NOMO-1 treated with dmso at 0.1 percent for 144 hours (cell line): ENCODE results near the gene ACTG2.
"Not testable (repeated sequence)": the region's sequence is repeated elsewhere in the genome, so short reads cannot be mapped to it uniquely, and the experiment has no call there.

Source experiments
- DNase-seq: peaks from one replicate; lab custom pipeline; 2025; ENCODE audit not compliant: unreplicated experiment; lab: John Stamatoyannopoulos, UW

The ACTG2 gene

DNA sequence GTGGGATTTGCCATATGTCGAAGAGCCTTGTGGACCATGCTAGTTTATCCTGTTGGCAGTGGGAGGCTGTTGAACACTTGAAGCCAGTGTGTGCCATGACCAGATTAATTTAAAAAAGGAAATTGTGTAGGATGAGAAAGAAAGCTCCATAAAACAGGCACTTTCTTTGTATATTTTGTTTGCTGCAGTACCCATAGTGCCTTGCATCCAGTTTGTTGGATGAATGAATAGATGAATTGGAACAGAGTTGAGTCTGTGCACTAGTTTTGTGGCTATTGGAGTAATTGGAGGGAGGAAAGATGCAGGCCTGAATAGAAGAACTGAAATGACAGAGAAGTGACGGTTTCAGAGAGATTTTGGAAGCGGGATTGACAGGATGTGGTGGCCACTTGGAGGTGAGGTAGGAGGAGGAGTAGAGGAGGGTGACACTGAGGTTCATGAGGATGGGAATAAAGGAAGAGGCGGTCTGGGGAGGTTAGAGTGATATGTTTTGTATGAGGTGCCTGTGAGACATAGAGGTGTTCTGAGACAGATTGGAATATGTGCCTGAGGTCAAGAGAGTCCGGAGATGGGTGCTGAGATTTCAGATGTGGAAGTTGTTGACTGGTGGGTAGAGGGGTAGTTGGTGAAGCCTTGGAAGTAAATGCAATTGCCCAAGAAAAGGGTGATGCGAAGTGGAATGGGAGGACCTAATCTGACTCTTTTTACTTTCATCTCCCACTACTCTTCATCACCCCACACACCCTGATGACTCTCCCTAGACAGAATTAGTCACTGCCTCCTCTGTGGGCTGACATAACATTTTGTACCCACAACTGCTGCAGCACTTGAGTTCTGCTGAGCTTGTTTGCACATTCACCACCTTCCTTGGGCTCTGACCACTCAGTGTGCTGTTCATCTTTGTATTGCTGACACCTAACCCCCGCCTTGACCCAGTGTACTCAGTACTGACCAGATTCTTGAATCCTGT lies 39.0 kb downstream of the ACTG2 start:
- DNase-seq, result no peak

DNA sequence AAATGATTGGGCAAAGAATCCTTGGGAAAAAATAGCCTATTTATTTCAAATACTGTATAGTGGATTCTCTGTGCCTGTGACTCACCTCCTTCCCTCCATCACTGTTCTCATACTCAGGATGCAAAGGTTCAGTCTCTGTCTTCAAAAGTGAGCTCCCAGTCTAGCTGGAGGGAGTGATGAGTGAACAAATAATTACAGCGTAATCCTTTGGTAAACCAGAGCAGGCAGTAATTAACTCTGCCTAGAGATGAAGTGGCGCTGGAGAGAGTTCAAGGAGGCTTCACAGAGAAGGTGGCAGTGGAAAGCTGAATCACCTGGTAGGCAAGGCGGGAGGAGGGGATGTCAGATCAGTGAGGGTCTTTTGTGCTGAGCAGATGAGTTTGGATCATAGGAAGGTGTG lies 40.4 kb downstream of the ACTG2 start:
- no peak for DNase-seq

DNA sequence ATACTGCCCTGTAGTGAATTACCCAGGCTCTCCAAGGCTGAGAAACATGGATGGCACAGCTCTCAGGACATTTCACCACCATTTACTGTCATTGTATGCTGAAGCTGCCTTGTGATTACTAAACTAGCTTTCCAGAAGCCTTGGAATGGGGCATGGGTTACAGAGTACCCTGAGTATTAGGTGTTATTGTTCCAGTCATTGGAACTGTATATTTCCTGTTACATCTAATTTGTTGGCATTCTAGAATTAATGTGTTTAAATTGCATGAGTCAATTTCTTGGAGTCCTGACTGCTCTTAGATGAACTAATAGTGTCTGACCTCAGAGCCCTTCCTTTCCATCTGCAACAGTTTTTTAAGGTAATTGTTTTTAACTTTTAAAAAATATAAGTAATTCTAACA lies 42.8 kb downstream of the ACTG2 start:
- no peak for DNase-seq

DNA sequence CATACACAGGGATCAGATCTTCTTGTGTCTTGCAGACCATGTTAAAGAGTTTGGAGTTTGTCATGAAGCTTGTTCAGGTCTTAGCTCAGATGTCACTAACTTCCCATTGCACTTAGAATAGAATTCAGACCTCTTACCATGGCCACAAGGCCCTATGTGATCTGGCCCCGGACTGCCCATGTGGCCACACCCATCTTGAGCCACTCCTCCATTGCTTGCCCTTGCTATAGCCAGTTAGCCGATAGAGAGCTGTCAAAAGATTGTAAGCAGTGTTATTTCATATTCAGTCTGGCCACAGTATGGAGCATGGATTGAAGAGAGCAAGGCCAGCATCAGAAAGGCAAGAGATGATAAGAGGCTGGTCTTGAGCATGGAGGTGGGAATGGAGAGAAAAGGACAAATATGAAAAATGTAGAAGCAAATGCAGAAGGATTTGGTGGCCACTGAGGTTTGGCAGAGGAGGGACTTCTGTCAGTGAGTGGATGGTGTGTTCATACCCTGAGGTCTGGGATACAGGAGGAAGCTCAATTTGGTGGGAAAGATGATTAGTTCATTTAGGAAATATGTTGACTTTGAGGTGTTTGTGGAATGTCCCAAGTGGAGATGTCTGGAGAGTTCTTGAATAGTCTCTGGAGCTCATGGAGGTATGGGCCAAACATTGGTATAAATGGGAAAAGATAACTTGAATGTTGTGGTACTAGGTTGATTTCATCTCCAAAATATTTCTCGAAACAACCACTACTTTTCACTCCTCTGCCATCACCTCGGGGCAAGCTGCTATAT lies 44.5 kb downstream of the ACTG2 start:
- DNase-seq, result no peak

DNA sequence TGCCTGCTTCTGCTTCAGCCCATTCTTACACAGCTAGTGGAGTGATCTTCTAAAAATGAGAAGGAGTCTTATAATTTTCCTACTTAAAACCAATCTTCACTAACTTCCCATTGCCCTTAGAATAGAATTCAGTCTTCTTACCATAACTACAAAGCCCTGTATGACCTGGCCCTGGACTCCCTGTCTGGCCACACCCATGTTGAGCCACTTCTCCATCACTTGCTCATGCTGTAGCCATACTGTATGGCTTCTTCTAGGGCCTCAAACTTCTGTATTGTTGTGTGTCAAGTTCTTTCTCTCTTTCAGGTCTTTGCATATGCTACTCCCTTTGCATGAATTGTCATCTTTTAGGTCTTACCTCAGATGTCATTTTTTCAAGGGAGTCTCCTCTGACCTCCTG lies 45.1 kb downstream of the ACTG2 start:
- DNase-seq, result no peak

DNA sequence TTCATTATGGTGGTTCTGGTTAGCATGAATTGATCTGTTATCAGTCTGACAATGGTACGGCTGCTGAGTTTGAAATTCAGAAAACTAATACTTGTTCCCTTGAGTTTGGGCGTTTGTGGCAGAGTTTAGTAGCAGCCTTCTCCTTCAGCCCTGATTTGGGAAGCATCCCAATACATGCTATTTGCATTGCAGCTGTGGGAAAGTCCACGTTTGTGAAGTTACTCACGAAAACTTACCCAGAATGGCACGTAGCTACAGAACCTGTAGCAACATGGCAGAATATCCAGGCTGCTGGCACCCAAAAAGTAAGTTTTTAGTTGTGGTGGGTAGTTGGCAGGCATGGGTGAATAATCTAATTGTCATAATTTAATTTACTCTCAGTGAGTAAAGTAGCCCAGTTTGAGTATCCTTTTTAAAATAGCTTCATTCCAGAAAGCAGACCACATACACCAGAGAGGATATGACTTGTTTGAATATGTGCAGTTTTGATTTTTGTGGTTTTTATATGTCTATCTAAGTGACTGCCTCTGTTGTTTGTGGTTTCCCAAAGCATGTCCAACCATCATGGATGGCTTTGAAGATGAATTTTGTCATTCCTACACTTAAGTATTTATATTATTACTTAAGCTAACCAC lies 46.0 kb downstream of the ACTG2 start:
- no peak for DNase-seq

DNA sequence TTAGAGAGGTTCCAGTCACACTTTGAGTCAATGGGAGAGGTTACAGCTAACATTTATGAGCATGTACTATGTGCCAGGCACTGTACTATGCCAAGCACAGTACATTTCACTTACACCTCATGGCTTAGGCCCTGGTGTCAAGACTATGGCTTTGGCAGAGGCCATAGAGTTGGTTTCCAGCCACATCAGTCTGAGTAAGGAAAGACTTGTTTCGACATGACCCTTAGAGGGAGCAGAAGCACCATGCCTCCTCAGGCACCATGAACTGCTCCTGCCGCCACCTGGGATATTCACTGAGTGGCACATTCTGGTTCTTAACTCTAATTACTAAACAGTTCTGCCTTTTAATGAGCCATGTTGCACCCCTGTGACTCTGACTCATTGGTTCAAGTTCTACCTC lies 46.6 kb downstream of the ACTG2 start:
- DNase-seq, result no peak

DNA sequence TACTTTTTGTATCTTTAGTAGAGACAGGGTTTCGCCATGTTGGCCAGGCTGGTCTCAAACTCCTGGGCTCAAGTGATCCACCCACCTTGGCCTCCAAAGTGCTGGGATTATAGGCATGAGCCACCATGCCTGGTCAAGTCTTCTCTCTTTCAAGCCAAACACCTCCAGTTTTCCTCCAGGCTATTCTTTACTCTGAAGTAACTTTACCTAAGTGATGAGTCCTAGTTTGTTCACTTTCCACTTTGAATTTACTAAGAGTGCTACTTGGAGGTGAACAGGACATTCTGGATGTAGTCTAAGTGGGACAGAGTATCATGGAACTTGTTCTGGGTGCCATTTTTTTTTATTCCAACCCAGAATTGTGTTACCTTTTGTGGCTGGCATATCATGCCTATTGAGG lies 47.3 kb downstream of the ACTG2 start:
- not testable (repeated sequence) for DNase-seq

DNA sequence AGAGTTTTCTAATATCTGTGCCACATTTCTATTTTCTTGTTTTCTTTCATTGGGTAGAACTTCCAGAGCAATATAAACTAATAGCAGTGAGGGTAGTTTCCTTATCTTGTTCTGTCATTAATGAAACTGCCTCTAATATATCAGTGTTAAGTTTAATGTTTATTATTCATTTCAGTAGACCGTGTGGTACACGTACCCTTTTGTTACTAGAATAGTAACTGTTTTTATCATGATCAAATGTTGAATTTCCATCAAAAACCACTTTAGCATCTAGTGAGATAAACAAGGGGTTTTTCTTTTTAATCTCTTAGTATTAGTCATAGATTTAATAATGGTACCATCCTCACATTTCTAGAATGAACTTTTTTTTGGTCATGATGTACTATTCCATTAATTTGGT lies 49.9 kb downstream of the ACTG2 start:
- no peak for DNase-seq

DNA sequence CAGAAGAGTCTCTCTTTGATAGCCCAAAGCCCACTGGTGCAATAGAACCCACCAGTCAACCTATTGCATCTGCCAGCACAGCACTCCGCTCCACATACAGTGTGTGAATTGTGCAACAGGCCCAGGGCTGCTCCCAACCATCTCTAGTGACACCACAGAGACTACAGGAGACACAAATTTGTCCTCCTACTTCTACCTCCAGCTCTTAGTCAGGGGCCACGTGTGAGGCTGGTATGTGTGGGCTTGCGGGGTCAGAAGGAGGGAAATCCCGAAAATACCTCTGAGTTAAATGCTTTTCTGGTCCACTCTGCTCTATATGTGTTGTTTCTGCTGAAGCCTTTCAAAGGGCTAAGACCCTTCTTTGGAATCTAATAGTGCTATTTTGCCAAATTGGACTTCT lies 51.9 kb downstream of the ACTG2 start:
- no peak for DNase-seq

DNA sequence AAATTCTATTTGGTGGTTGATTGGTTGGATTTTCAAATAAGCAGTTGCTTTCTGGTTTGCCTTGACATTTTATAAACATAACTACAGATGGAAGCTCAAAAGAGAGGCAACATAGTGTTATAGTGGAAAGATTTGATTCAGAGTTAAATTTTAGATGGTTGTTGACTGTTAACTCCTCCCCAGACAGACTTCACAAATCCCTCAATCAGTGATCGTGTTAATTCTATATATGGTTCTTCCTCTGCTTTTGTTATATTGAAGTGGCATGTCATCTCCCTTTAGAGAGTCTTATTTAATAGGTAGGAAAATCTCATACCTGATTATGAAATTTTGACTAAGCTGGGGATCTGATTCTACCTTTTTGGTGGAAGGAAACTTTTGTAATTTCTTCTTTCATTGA lies 53.4 kb downstream of the ACTG2 start:
- DNase-seq, result no peak

DNA sequence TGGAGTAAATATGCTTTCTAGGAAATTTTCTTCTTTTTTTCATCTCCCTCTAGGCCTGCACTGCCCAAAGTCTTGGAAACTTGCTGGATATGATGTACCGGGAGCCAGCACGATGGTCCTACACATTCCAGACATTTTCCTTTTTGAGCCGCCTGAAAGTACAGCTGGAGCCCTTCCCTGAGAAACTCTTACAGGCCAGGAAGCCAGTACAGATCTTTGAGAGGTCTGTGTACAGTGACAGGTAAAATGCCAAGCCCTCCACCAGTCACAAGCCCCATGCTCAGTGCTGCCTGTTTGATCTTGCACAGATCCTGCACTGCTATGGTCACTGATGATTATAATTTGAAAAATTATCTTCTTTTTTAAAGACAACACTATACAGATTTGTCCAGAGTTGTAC lies 53.9 kb downstream of the ACTG2 start:
- DNase-seq, result no peak

DNA sequence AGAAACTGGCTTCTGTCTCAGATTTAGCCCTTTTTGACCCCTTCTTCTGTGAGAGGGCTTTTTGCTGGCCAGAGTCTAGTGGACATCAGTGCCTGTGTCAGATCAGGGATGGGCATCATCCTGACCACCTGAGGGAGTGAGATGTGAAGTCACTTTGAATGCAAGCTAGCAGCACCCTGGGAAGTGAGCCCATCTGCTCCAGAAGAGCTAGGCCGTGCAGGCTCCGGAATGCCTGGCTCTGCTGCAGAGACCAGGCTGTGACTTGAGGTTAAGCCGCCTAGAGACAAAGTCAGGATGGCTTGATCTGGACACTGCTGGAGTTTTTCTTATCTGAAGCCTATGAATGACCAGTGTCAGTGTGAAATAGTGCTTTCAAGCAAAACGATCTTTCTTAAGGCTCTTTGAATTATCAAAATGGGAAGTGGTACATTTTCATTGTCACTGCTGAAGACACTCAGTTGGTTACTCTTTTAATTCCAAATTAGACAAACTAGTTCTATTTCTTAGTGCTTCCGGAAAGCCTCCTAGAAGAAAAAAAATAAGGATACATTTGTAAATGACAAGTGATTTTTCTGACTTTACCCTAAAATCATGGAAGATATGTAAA lies 54.7 kb downstream of the ACTG2 start:
- no peak for DNase-seq

DNA sequence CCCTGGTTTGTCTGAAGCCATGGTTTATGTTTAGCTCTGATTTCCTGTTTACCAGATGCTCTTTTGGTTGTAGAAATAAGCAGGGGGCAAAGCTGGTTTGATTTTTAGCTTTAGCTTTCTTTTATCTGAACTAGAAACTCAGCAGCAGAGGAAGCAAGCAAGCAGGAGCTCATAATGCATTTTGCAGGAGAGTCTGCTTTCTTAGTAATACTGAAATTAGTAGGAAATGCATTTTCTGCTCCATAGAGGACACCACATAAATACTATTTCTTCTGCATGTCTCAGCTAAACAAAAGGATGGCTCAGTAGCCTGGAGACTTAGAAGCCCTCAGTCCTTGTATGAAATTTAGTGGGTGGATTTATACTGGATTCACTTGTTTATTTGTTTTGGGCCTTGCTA lies 57.0 kb downstream of the ACTG2 start:
- DNase-seq, result no peak

DNA sequence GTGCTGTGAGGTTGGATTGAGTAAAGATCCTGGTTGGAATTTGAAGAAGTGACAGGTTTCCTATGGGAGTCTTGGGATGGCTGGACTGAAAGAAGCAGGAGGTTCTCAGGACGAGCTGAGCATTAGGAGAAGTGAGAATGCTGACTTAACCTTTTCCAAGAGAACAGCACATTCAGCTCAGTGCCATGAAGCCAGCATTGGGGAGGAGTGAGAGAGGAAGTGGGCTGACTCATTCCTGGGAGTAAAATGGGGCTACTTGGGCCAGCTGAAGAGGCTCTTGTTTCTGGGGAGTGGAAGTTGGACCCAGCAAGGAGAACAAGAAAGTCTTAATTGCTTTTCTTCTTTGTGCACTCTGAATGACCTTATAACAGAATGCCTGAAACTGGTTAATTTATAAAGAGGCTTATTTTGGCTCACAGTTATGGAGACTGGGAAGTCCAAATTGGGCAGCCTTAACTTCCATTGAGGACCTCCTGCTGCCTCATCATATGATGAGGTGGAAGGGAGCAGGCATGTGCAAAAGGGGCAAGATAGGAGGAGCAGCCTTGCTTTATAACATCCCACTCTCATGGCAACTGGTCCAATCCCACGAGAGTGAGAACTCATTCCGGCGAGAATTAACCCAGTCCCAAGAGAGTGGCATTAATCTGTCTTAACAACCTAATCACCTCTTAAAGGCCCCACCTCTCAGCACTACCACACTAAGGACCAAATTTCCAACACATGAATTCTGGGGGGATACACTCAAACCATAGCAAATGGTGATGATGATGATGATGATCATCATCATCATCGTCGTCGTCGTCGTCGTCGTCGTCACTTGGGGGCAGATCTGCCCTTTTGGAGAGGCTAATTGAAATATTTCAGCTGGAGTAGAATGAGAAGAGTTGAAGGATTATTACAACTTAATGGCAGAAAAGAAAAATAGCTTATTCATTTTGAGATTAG lies 60.0 kb downstream of the ACTG2 start:
- DNase-seq, result no peak

DNA sequence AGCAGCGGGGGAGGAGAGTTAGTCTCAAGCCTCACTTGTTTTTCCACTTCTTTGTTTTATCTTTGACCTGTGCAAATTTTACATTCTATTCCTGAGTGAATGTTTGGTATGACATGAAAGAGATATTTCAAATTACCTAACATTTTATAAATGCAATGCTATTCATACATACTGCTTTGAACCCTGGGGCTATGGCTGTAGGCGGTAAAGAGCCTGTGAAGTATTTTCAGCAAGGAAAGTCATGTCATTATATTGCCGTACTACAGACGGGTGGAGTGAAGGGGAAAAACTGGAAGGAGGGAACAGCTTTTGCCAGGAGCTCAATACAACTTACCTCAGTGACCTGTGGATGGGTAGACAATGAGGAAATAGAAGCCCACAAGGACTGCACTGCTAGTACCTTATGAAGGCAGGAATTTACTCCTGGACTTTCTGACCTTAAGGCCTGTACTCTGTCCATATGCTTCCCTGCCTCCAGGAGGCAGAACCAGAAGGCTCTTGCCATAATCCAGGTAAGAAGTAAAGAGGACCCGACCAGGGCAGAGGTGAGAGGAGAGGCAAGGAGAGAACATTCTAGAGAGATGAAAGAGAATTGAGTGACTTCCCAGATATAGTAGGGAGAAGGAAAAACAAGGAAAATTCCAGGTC lies 63.5 kb downstream of the ACTG2 start:
- DNase-seq, result no peak

DNA sequence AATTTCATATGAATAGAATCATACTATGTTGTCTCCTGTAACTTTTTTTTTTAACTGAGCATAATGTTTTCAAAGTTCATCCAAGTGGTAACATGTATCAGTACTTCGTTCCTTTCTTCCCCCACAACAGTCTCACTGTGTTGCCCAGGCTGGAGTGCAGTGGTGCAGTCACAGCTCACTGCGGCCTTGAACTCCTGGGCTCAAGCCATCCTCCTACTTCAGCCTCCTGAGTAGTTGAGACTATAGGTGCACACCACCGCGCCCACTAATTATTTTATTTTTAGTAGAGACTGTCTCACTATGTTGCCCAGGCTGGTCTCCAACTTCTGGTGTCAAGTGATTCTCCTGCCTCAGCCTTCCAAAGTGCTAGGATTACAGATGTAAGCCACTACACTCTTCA lies 68.5 kb downstream of the ACTG2 start:
- DNase-seq, result no peak

DNA sequence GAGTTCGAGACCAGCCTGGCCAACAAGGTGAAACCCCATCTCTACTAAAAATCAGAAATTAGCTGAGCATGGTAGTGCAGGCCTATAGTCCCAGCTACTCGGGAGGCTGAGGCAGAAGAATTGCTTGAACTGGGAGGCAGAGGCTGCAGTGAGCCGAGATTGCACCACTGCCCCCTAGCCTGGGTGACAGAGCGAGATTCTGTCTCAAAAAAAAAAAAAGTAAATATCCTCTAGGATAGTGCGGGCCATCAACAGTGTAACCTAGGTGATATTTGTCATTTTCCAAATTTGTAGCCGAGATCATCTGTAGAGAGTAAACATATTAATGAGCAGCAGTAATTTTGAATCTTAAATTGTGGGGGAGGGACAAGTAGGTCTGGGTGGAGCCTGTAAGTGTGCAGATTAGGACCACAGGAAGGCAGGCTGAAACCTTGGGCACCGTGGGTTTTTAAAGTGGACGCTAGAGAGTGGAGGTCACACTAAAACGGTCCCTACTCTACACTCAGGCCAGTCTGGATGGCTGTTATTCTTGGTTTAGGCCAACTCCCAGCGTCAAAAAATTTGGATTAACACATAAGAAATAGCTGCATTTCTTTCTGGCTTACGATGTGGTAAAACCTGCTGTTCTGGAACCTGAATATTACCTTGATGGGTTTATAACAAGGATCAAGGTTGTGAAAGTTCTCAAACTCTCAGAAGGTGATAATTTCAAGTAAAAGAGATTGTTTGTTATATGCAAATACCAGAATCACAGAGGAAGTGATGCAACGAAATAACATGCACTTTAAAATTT lies 69.2 kb downstream of the ACTG2 start:
- no peak for DNase-seq

DNA sequence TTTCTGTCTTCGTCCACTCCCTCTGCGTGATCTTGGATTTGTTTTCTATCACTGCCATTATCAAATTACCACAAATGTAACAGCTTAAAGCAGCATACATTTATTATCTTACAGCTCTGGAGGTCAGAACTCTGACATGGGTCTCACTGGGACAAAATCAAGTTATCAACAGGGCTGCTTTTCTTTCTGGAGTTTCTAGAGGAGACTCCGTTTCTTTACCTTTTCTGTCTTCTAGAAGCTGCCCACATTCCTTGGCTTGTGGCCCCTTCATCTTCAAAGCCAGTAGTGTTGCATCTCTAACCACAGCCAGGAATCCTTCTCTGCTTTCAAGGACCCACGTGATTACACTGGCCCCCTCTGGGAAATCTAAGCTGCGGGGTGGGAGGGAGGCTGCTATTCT lies 70.0 kb downstream of the ACTG2 start:
- no peak for DNase-seq
